ENCODE data around the gene PCNT.
A peak's percentile ranks its signal among the peaks of the same experiment; 100 is the strongest.
"Not testable (repeated sequence)": the region's sequence is repeated elsewhere in the genome, so short reads cannot be mapped to it uniquely, and the experiment has no call there.

PCNT gene

GRCh38 chr21:46304955-46305354 is 19.0 kb upstream of the PCNT start:
- no peak for DNase-seq

- no peak for DNase-seq
Observed at GRCh38 chr21:46307625-46308024, 16.3 kb upstream of the PCNT start.

- no peak for DNase-seq
Observed at GRCh38 chr21:46308431-46308830, 15.5 kb upstream of the PCNT start.

GRCh38 chr21:46310260-46310659 is 13.7 kb upstream of the PCNT start:
- DNase-seq: not testable (repeated sequence)

GRCh38 chr21:46311568-46311967 is 12.4 kb upstream of the PCNT start:
- DNase-seq: no peak

- DNase-seq: no peak
Observed at GRCh38 chr21:46312949-46313348, 11.0 kb upstream of the PCNT start.

GRCh38 chr21:46314441-46315020 is 9.4 kb upstream of the PCNT start:
- no peak for DNase-seq

- no peak for DNase-seq
Observed at GRCh38 chr21:46316708-46317324, 7.1 kb upstream of the PCNT start.

GRCh38 chr21:46317710-46318463 is 6.1 kb upstream of the PCNT start:
- no peak for DNase-seq

- DNase-seq: no peak
Observed at GRCh38 chr21:46318464-46318845, 5.5 kb upstream of the PCNT start.

GRCh38 chr21:46319186-46319585 is 4.8 kb upstream of the PCNT start:
- DNase-seq: no peak

- no peak for DNase-seq
Observed at GRCh38 chr21:46320331-46320801, 3.6 kb upstream of the PCNT start.

- DNase-seq: no peak
Observed at GRCh38 chr21:46322351-46323226, 1.4 kb upstream of the PCNT start.

GRCh38 chr21:46323227-46323709 is 688 bp upstream of the PCNT start:
- no peak for DNase-seq

- DNase-seq: peak; percentile 95
Observed at GRCh38 chr21:46324390-46325072, 575 bp downstream of the PCNT start.

- peak; percentile 51 for DNase-seq
Observed at GRCh38 chr21:46325073-46325912, 1.3 kb downstream of the PCNT start.

GRCh38 chr21:46326110-46326703 is 2.3 kb downstream of the PCNT start:
- DNase-seq: no peak

- no peak for DNase-seq
Observed at GRCh38 chr21:46327711-46328110, 3.8 kb downstream of the PCNT start.

- no peak for DNase-seq
Observed at GRCh38 chr21:46328151-46328550, 4.2 kb downstream of the PCNT start.

- DNase-seq: no peak
Observed at GRCh38 chr21:46329796-46330195, 5.8 kb downstream of the PCNT start.

Data from right hindlimb (tissue), 1 donor.